T-helper 22 cell (primary cell): ENCODE results near the gene TGIF1.

Experiments used
- DNase-seq: peaks from one replicate; pipeline ENCODE4 v3.0.0-alpha.2; 2020; ENCODE audit warnings: low read depth

Gene TGIF1

DNA sequence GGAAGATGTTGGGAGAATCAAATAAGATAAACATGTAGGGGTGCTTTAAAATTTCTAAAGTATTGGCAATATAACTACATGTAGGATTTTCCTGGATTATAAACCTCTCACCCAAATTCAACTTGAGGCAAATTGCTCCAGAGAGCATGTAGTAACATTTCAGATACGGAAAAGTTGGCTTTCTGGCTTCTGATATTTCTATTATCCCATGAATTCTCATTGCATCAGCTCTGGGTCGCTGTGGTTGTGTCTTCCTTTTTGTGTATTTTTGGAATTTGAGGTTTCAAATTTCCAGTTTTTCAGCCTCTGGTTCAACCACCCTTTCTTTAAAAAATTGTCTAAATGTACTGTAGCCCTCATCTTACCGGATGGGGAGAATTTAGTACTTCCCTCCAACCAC, 32.3 kb downstream of the TGIF1 start:
- no peak for DNase-seq

DNA sequence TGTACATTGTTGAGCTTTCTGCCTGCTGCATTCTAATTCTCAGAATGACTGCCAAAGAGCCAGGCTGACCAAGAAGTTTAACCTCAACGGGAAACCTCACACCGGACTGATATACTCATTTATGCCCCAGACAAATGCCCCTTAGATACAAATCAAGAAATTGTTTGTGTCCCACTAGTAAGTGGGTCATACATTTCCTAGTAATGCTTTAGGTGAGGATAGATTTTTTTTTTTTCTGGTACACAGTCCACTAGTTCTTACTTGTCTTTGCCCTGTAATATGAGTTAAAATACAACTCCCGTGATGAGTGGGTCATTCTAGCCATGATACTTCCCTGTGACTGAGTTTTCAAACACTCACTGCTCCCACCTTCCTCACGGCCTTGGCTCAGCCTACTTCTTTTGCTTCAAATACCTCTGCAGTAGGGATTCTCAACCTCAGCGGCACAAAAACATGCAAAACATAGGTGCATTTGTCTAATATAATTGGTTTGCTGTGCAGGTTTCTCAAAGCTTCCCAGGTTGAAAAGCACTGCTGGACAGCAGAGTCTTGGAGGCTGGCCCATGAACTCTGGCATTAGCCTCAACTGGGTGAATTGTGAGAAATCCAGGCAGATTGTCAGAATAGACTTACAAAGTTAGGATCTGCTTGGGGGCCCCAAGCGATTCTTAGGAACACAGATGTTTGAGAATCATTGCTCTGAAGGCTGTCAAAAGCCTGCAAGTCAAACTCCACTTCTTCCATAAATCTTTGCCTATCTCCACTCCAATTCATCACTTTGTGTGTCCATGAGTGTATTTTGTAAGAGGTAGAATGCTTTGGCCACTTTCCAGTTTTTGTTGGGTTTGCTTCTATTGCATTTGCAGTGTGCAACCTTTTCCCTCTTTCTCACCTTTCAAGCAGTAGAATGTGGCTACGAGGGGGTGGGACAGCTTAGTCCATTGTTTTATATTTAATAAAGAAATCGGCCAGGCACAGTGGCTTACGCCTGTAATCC, 35.5 kb downstream of the TGIF1 start:
- no peak for DNase-seq

DNA sequence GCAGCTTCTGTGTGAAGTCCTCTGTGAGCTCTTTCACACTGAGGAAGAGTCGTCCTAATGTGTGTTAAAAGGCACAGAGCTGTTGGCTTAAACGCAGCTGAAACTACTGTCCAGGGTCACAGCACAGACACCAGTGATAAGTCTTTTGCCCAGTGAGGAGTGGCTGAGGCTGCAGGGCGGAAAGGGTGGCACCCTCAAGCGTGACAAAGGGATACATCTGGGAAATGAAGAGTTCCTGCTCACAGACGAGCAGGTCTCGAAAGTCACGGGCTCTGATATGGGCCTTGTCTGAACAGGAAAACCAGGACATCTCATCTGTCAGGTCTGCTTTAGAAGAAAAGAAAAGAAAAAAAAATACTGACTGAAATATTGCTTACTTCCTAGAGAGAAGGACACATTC, 36.5 kb downstream of the TGIF1 start:
- no peak for DNase-seq

DNA sequence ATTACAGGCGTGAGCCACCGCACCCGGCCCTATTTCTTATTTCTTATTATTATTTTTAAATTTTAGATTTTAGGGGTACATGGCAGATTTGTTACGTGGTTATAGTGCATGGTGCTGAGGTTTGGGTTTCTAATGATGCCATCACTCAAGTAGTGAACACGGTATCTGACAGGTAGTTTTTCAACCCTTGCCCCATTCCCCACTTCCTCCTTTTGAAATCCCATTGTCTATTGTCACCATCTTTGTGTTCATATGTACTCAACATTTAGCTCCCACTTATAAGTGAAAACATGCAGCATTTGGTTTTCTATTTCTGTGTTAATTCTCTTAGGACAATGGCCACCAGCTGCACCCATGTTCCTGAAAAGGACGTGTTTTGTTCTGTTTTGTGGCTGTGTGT, 39.5 kb downstream of the TGIF1 start:
- DNase-seq = no peak

DNA sequence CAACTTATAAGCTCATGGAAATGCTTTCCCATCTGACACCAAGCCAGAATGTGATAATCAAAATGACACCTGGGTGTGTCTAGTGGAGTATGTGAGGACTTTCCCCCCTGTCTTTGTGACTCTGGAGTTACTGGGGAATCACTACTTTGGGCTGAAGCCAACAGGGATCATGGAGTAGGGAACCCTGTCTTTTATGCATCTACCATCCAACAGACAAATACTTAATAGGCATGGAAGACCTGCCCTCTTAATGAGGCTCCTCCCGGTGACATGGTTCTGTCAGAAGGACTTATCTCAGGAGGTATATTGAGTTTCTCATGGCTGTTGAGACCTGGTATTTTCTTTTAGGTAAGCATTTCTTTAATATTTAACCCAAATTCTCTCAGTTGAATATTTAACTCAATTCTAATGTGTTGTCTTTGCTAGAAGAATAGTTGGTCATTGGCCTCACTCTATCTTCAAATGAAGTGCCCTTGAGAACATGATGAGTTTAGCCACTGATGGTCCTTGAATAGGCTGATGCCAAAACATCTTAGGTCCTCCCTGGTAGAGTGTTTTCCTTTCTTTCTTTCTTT, 42.1 kb downstream of the TGIF1 start:
- no peak for DNase-seq

DNA sequence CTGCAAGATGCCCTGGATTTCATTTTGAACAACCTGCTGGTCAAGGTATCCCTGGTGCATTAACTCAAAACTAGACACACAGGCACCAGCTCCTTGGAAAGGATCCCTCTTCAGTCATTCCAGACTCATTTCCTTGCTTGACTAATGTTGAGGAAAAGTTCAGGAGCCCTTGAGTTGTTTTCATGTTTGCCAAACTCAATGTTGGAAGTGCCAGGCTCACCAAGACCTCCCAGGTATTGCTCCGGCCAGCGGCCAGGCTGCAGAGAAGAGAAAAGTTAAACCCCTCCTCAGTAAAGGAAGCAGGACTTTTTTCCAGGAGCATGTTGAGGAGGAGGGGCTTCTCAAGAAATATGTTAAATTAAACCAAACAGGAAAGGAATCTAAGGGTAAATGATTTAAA, 42.7 kb downstream of the TGIF1 start:
- no peak for DNase-seq

DNA sequence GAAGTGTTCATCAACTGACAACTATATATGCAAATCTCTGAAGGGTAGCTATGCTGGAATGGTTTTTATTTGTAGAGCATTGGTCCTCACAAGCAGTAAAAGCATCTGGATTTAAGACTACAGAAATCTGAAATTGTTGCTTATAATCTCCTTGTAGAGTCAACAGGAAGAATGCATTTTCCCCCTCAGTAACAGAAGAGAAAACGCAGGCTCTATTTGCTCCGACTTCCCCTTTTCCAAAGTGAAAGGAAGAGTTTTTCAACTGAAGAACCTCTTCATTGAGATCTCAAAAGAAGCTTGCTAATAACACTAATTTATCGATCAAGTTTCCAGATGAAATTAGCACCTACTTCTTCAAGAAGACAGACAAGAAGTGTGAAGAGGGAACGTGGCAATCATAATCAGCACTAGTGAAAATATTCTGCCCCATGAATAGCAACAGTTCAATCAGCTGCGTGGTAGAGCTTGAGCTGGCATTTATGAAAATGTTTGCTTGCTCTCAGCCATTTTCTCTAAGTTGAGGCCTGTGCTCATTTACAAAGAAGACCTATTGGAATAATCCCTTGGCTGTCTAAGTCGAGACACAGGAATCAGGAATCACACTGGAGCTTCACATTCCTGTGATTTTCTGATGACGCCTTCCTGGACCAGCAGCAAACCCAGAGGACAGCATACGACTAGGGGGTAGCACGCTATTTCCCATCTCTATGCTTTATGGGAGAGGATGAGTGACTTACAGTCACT, 43.7 kb downstream of the TGIF1 start:
- no peak for DNase-seq

DNA sequence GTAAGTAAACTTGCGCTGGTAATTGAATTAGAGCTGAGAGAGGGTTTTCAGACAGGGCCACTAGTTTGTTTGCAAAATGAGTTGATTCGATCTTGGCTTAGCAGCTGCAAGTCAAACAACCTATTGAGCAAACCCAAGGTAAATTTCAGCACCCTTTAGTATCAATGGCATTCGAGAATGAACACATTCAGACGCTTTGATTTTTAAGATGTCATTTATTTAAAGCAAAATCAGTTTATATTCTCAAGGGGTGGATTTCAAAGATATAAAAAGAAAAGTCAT, 44.2 kb downstream of the TGIF1 start:
- DNase-seq = no peak

DNA sequence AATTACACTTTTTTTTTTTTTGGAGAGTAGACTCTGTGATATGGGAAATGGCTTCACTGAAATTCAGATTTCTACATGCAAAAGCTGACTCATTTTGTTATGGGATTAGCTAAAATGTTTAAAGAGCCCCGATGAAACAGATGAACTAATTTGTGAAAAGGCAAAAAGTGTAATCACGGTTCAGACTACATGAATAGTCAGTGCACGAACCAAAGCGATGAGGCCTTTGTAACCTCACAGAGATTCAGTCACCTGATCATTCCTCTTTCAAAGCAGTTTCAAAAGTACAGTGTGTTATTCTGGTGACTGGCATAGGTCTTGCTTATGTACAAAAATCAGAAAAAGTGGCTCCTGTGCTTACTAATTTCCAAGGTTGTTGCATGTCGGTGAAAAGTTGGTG, 44.6 kb downstream of the TGIF1 start:
- DNase-seq = no peak

DNA sequence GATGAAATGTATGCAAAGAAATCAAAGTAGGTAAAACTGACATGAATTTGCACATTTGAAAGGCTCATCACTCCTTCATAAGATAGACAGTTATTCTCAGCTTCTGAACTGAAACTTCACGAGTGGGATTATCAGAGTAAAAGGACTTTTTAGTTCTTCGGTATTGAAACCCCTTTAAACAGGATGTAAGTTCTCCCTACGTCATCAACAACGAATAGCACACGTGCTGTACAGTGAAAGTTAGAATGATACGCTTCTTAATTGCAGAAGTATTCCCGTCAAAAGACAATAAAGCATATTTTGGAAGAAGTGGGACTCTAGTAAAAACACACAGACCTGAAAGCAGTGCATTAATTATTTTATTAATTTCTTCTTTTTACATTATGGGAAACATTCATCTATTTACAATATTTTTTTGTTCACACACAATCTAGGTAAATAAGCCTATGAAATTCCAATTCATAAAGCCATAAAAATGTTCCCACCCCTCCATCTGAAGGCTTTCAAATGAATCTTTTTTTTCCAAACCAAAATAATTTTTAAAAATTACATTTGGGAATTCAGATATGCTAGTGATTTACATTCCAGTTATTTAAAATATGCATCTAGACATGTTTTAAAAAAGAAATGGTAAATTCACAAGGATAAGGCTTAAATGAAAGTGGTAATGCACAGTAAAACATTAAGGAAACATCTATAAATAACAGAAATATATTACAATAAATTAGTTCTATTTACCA, 45.9 kb downstream of the TGIF1 start:
- no peak for DNase-seq

DNA sequence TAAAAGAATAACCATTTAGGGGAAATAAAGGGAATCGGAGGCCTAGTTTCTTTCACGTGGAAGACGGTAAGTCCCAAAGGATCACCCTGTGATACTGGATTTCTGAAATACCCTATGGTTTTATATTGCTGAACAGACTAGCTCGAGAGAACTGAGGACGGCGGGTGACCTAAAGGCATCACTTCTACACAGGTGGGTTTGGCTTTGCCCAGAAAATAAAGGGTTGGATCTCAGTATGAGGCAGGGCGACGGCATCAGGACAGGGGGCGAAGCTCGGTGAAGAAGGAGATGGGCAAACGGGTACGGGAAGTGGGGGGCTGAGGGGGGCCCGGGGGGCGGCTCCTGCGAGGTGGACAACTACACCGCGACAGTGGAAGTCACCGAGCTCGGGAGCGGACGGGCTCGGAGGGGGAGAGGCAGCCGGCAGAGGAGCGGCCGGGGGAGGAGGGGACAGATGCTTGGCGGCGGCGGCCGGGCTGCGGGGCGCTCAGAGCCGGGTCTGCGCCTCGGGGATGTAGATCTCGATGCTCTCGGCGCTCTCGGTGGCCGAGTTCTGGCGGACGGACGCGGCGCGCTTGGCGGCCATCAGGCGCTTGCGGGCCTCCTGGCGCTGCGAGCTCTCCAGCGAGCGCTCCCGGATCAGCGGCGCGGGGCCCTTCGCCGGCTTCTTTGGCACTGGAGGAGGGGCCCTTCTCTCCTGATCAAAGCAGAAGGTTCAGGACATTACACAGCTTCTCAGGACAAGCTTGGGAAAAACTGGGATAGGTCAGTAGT, 48.9 kb downstream of the TGIF1 start:
- DNase-seq = no peak

DNA sequence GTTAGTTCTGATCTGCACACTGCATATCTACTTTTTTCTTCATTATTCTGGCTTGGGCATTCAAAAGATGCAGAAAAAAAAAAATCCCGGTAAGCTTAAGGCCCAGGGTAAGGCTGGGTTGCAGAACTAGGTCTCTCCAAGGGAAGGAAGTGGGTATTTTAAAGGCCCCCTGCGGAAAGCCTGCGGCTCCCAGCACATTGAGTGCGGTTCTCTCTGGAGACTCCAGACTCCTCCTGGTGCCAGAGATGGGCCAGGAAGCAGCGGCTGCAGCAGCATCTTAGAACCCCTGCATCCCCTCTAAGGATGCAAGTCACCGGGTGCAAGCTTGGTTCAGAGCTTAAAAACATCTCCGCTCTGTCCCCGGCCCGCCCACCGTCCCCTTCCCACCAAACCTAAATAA, 49.5 kb downstream of the TGIF1 start:
- DNase-seq = no peak

DNA sequence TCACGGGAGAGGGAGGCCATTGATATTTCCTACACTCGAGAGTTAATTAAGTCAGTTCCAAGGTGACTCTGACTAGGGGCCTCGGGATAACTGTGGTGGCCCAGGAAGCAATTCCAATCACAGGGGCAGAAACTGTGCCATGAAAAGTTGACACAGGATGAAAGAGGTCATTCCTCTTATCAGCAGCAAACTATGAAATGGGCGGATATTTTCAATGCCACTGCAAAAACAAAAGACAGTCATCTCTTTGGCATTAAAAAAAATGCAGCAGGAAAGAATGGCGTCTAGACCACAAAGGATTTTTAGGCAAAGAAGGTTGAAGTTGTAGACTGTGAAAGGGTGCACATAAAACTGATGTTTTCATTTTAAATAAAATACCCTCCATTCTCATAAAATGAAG, 50.0 kb downstream of the TGIF1 start:
- DNase-seq = no peak

DNA sequence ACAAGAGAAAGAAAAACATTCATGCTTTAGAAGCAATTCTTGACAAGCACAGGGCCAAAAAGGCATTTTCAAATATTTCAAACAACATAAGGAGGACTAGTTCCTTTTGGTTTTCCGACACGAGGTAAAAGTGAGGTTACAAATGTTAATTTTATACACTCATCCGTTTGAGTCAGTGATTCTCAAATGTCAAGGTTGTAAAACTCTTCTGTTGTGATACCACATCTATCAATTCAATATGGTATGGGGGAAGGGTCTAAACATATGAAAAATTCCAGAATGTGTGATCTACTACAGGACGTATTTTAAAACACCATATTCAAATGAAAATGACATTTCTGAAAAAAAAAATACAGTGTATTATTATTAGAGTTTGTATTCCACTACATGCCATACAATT, 52.7 kb downstream of the TGIF1 start:
- no peak for DNase-seq

DNA sequence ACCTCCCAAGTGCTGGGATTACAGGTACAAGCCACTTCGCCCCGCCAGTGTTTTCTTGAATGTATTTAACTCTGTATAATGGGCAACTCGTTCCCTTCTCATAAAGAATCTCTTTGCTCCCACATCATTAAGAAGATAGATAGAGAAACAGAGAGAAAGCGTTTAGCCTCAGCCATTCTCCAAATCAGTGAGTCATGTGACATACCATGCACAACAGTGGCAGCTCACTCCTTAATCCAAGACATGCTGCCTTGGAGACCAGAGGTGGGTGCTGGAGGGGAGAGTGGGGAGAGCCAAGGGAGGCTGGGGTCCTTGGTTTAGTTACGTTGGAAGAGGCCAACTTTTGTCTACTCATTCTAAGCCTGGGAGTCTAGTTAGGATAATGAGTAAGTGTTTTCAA, 54.7 kb downstream of the TGIF1 start:
- no peak for DNase-seq

DNA sequence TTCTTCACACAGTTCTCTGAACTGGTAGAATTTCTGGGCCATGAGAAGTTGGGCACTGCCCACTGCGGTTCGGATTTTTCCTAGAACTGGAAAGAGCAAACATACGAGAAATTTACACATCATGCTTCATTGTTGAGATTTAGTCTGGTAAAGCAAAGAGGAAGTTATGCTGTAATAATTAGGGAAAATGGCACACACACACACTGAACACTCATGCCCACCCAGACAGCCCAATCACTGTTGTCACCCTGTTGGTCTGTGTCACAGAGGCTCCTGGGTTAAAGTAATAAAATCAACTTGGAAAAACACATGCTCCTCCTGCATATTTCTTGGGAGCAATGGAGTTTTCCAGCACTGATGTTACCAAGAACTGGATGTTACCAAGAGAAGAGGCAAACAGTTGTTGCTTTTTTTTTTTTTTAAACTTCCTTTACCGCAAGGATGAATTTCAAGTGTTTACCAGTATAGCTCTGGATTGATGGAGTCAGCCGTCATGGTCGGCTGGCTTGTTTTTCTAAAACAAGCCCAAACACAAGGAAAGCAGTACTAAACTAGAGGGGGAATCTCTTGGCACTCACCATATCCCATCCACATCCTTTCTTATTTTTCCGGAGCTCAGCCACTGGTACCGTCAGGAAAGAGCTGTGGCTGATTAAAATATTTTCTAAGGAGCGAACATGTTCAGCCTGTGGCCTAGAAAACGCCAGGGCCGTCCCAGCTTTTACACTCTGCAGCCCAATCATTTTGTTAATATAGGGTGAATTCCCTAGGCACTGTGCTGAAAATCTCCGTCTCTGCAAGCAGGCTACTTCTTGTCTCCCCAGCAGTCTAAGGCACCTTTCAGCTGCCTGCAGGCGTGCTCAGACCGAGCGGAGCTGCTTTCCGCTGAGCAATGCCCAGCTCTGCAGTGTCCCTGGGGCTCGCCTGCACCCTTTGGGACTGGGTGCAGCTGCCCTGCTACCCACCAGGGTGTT, 58.9 kb downstream of the TGIF1 start:
- no peak for DNase-seq
